ENCODE measurements around the gene DDI2.
A peak's percentile ranks its signal among the peaks of the same experiment; 100 is the strongest.

The DDI2 gene

DNA sequence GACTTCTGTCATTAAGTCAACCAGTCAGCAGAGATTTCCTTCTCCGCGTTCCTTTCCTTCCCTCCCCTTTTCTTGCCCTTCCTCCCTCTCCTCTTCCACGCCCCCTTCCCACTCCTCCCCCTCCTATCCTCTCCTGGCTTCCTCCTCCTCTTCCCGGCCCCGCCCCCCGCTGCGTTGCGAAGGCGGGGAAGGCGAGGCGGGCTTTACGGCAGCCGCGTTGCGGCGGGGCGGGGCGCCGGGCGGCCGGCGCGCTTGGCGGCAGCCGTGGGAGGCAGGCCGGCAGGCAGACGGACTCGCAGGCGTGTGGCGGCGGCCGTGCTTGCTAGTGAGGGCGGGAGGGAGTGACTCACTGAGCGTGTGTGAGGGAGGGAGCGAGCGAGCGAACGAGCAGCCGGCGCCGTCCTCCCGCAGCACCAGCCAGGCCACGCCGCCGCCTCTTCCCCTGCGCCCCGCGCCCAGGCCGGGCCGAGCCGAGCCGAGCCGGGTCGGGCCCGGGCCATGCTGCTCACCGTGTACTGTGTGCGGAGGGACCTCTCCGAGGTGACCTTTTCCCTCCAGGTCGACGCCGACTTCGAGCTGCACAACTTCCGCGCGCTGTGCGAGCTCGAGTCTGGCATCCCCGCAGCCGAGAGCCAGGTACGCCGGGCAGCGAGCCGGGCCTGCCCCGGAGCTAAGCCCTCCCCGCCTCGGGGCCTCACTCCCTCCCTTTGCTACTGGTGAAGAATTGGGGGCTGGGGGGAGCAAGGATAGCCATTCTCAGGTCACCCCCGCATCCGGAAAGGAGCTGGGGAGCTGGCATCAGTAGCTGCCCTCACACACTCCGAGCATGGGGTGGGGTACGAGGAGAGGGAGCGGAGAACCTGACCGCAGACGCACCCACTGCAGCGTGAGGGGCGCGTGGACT, at the start of gene DDI2:
DDI2 (plus strand) TSS at position 286 of the 904 bp plus-strand sequence; CDS start at position 499, 213 bp downstream.
- H3K36me3 ChIP-seq (ENCODE audit: control insufficient read depth in 5 of 5, insufficient read depth in 5 of 5, low read length in 5 of 5): no peaks in the 10 kb centered on the region
- peaks cover 0 to 3% (median 0%) of the 10 kb centered on the region in 5 donors for H3K27me3 ChIP-seq (ENCODE audit: control insufficient read depth in 5 of 5, insufficient read depth in 4 of 5, low read length in 5 of 5)
- peak within 1 kb of the TSS; percentile 99 for H3K27ac ChIP-seq (ENCODE audit: low read depth, low read length)
- no peaks in the 10 kb centered on the region for H3K9me3 ChIP-seq (ENCODE audit: control insufficient read depth in 5 of 5, low read length in 5 of 5)
- peak within 1 kb of the TSS; percentile 85 to 100 (median 93) for H3K4me3 ChIP-seq (ENCODE audit: low read depth in 1 of 5, low read length in 5 of 5)
- H3K4me1 ChIP-seq (ENCODE audit: control insufficient read depth in 5 of 5, insufficient read depth in 5 of 5, low read length in 5 of 5): peaks cover 2 to 66% (median 59%) of the 10 kb centered on the region in 5 donors
- peak within 1 kb of the TSS; percentile 80 to 99 (median 97) for H3K9ac ChIP-seq (ENCODE audit: low read length in 5 of 5)

DNA sequence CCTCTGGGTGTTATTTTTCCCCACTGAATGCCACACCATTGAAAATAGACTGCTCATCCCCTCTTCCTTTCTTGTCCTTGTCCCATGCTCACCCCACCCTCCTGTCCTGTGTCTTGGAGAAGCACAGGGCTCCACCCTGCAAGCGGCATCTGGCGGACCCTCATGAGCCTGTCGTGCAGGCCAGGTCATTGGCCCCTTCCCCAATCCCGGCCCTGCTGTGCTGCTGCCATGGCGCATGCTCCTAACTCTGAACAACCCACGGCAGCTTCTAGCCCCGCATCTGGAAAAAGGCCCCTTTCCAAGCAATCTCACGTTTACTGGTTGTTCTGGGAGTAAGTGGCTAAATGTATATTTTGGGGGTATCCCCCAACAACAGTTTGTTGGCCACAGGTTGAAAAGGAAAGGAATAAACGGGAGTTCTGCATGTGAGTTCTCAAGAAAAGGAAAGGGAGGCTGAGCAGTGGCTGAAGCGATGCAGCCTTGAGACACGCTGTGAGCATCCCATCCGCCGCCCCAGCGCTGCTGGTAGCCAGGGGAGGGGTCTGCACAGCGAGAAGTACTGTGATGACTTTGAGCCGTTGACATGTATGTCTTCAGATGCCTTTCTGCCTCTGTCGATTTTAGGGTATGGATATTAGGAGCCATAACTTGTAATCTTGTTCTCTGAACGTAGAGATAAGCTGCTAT, 48.7 kb upstream of the DDI2 start:
- peaks cover 31 to 70% (median 56%) of the 10 kb centered on the region in 5 donors for H3K36me3 ChIP-seq (ENCODE audit: control insufficient read depth in 5 of 5, insufficient read depth in 5 of 5, low read length in 5 of 5)
- H3K27me3 ChIP-seq (ENCODE audit: control insufficient read depth in 5 of 5, insufficient read depth in 4 of 5, low read length in 5 of 5): no peaks in the 10 kb centered on the region
- H3K4me3 ChIP-seq (ENCODE audit: low read depth in 1 of 5, low read length in 5 of 5): no peak overlapping the region
- H3K4me1 ChIP-seq (ENCODE audit: control insufficient read depth in 5 of 5, insufficient read depth in 5 of 5, low read length in 5 of 5): no peaks in the 10 kb centered on the region
- no peak overlapping the region for H3K9ac ChIP-seq (ENCODE audit: low read length in 5 of 5)
- no peaks in the 10 kb centered on the region for H3K9me3 ChIP-seq (ENCODE audit: control insufficient read depth in 5 of 5, low read length in 5 of 5)
- H3K27ac ChIP-seq (ENCODE audit: low read depth, low read length): no peak overlapping the region

DNA sequence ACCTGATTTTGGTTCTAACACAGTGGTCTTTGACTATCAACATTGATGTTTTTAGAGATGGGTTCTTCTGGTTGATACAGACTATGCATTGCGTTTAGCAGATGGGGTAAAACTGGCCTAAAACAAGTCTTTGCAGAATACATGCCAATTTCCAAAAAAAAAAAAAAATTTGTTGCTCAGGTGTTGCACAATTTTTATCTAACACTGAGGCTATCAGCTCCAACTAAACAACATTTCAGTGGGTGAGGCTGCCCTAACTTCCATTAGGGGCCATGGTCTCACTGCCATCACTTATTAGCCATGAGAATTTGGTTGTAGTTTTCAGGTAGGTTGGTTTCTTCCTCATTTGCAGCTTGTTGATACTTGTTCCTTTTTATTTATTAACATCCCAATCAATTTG, 46.4 kb upstream of the DDI2 start:
- no peak overlapping the region for H3K27ac ChIP-seq (ENCODE audit: low read depth, low read length)
- no peak overlapping the region for H3K4me3 ChIP-seq (ENCODE audit: low read depth in 1 of 5, low read length in 5 of 5)
- H3K9ac ChIP-seq (ENCODE audit: low read length in 5 of 5): no peak overlapping the region
- no peaks in the 10 kb centered on the region for H3K4me1 ChIP-seq (ENCODE audit: control insufficient read depth in 5 of 5, insufficient read depth in 5 of 5, low read length in 5 of 5)
- no peaks in the 10 kb centered on the region for H3K27me3 ChIP-seq (ENCODE audit: control insufficient read depth in 5 of 5, insufficient read depth in 4 of 5, low read length in 5 of 5)
- H3K9me3 ChIP-seq (ENCODE audit: control insufficient read depth in 5 of 5, low read length in 5 of 5): no peaks in the 10 kb centered on the region
- peaks cover 26 to 56% (median 41%) of the 10 kb centered on the region in 5 donors for H3K36me3 ChIP-seq (ENCODE audit: control insufficient read depth in 5 of 5, insufficient read depth in 5 of 5, low read length in 5 of 5)

DNA sequence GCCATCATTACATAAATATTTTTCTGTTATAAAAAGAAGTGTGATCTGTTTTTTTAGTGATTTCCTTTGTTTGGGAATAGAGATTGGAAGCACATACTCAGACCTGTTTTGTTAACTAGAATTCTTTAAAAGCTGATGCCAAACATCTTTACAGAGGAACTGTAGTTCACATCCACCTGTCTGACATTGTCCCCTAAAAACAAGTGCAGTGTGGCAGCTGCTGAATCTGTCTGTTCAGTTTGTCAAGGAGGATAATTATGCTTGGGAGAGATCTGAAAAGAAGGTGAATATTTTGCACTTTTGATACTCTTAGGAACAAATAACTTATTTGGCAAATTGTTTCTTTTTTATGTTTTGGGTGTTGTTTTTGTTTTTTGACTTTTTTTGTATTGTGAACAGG, 46.0 kb upstream of the DDI2 start:
- Histone ChIP-seq H3K9ac (ENCODE audit: low read length in 5 of 5) (no peak overlapping the region), H3K4me3 (ENCODE audit: low read depth in 1 of 5, low read length in 5 of 5) (no peak overlapping the region), H3K4me1 (ENCODE audit: control insufficient read depth in 5 of 5, insufficient read depth in 5 of 5, low read length in 5 of 5) (no peaks in the 10 kb centered on the region), H3K9me3 (ENCODE audit: control insufficient read depth in 5 of 5, low read length in 5 of 5) (no peaks in the 10 kb centered on the region), H3K27me3 (ENCODE audit: control insufficient read depth in 5 of 5, insufficient read depth in 4 of 5, low read length in 5 of 5) (no peaks in the 10 kb centered on the region), H3K36me3 (ENCODE audit: control insufficient read depth in 5 of 5, insufficient read depth in 5 of 5, low read length in 5 of 5) (peaks cover 23 to 52% (median 37%) of the 10 kb centered on the region in 5 donors), H3K27ac (ENCODE audit: low read depth, low read length) (no peak overlapping the region)

DNA sequence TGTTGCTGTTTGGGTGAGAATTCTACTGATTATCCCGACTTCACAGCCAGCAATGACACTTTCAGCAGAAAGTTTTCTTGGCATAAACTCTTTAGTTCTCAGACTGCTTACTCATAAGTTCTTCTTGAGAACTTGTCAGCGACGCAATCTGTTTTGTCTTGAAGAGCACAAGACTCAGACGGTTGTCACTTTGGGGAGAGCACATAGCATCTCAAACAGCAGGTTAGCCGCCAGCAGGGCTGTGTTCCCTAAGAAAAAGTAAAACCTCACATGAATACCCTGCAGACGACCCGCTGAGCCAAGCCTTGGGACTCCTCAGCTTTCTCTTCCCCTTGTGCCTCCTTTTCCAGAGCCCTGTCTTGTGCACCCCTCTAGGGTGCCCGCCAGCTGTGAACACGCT, 43.8 kb upstream of the DDI2 start:
- Histone ChIP-seq H3K9me3 (ENCODE audit: control insufficient read depth in 5 of 5, low read length in 5 of 5) (no peaks in the 10 kb centered on the region), H3K36me3 (ENCODE audit: control insufficient read depth in 5 of 5, insufficient read depth in 5 of 5, low read length in 5 of 5) (peaks cover 10 to 30% (median 14%) of the 10 kb centered on the region in 5 donors), H3K9ac (ENCODE audit: low read length in 5 of 5) (no peak overlapping the region), H3K27me3 (ENCODE audit: control insufficient read depth in 5 of 5, insufficient read depth in 4 of 5, low read length in 5 of 5) (no peaks in the 10 kb centered on the region), H3K27ac (ENCODE audit: low read depth, low read length) (no peak overlapping the region), H3K4me1 (ENCODE audit: control insufficient read depth in 5 of 5, insufficient read depth in 5 of 5, low read length in 5 of 5) (peaks cover 0 to 5% (median 0%) of the 10 kb centered on the region in 5 donors), H3K4me3 (ENCODE audit: low read depth in 1 of 5, low read length in 5 of 5) (no peak overlapping the region)

DNA sequence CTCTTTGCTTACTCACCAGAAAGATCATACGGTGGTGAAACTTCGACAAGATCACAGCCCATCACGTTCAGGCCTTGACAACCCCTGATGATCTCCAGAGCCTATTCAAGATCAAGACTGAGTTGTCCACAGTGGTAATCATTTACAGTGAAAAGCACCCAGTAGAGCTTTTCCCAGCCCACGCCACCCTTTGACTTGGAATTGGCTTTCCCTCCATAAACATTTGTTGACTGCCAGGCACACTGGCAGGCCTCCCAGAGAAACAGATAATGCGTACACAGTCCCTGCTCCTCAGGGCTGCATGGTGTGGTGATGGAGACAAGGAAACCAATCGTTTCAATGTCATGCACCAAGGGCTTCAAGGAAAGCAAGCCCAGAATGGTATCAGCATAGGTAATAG, 42.5 kb upstream of the DDI2 start:
- H3K27ac ChIP-seq (ENCODE audit: low read depth, low read length): no peak overlapping the region
- no peaks in the 10 kb centered on the region for H3K9me3 ChIP-seq (ENCODE audit: control insufficient read depth in 5 of 5, low read length in 5 of 5)
- peaks cover 5 to 18% (median 10%) of the 10 kb centered on the region in 5 donors for H3K36me3 ChIP-seq (ENCODE audit: control insufficient read depth in 5 of 5, insufficient read depth in 5 of 5, low read length in 5 of 5)
- no peak overlapping the region for H3K9ac ChIP-seq (ENCODE audit: low read length in 5 of 5)
- no peaks in the 10 kb centered on the region for H3K27me3 ChIP-seq (ENCODE audit: control insufficient read depth in 5 of 5, insufficient read depth in 4 of 5, low read length in 5 of 5)
- H3K4me3 ChIP-seq (ENCODE audit: low read depth in 1 of 5, low read length in 5 of 5): no peak overlapping the region
- H3K4me1 ChIP-seq (ENCODE audit: control insufficient read depth in 5 of 5, insufficient read depth in 5 of 5, low read length in 5 of 5): peaks cover 0 to 13% (median 0%) of the 10 kb centered on the region in 5 donors

DNA sequence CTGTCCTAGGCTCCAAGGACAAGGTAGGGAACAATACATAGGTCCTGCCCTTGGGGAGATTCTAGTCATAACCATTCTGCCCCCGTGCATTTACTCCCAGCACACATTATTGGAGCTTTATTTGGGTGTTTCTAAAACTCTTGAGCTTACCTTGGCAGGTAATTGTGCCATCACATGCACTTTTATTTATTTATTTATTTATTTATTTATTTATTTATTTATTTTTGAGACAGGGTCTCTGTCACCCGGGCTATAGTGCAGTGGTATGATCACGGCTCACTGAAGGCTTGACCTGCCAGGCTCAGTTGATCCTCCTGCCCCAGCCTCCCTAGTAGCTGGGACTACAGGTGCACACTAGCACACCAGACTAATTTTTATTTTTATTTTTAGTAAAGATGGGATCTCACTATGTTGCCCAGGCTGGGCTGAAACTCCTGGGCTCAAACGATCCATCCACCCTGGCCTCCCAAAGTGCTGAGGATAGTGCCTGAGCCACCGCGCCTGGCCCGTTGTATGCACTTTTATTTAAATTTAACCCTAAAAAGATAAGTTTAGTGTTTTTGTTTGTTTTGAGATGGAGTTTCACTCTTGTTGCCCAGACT, 41.6 kb upstream of the DDI2 start:
- Histone ChIP-seq H3K9ac (ENCODE audit: low read length in 5 of 5) (no peak overlapping the region), H3K9me3 (ENCODE audit: control insufficient read depth in 5 of 5, low read length in 5 of 5) (no peaks in the 10 kb centered on the region), H3K4me3 (ENCODE audit: low read depth in 1 of 5, low read length in 5 of 5) (no peak overlapping the region), H3K27me3 (ENCODE audit: control insufficient read depth in 5 of 5, insufficient read depth in 4 of 5, low read length in 5 of 5) (no peaks in the 10 kb centered on the region), H3K27ac (ENCODE audit: low read depth, low read length) (no peak overlapping the region), H3K4me1 (ENCODE audit: control insufficient read depth in 5 of 5, insufficient read depth in 5 of 5, low read length in 5 of 5) (peaks cover 0 to 13% (median 0%) of the 10 kb centered on the region in 5 donors), H3K36me3 (ENCODE audit: control insufficient read depth in 5 of 5, insufficient read depth in 5 of 5, low read length in 5 of 5) (peaks cover 5 to 12% (median 7%) of the 10 kb centered on the region in 5 donors)

DNA sequence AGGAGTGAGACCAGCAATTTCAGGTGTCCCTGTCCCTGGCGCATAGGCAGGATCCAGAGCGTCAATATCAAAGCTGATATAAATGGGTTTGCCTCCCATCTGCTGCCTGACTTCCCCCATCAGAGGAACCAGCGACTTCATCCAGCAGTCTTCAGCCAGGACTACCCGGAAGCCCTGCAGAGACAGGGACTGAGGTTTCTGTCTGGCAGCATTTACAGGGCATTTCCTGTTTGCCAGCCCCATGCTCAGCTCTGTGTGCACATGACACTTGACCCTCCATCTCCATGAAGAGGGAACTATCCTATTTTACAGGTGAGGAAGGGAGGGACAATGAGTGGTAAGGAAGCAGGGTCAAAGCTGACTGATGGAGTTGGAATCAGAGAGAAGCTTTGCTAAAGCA, 39.6 kb upstream of the DDI2 start:
- H3K36me3 ChIP-seq (ENCODE audit: control insufficient read depth in 5 of 5, insufficient read depth in 5 of 5, low read length in 5 of 5): peaks cover 0 to 8% (median 5%) of the 10 kb centered on the region in 5 donors
- H3K27ac ChIP-seq (ENCODE audit: low read depth, low read length): no peak overlapping the region
- no peak overlapping the region for H3K4me3 ChIP-seq (ENCODE audit: low read depth in 1 of 5, low read length in 5 of 5)
- no peaks in the 10 kb centered on the region for H3K27me3 ChIP-seq (ENCODE audit: control insufficient read depth in 5 of 5, insufficient read depth in 4 of 5, low read length in 5 of 5)
- H3K4me1 ChIP-seq (ENCODE audit: control insufficient read depth in 5 of 5, insufficient read depth in 5 of 5, low read length in 5 of 5): peaks cover 0 to 13% (median 0%) of the 10 kb centered on the region in 5 donors
- no peaks in the 10 kb centered on the region for H3K9me3 ChIP-seq (ENCODE audit: control insufficient read depth in 5 of 5, low read length in 5 of 5)
- H3K9ac ChIP-seq (ENCODE audit: low read length in 5 of 5): peak overlapping the region in 1 of 5 donors; percentile 14

DNA sequence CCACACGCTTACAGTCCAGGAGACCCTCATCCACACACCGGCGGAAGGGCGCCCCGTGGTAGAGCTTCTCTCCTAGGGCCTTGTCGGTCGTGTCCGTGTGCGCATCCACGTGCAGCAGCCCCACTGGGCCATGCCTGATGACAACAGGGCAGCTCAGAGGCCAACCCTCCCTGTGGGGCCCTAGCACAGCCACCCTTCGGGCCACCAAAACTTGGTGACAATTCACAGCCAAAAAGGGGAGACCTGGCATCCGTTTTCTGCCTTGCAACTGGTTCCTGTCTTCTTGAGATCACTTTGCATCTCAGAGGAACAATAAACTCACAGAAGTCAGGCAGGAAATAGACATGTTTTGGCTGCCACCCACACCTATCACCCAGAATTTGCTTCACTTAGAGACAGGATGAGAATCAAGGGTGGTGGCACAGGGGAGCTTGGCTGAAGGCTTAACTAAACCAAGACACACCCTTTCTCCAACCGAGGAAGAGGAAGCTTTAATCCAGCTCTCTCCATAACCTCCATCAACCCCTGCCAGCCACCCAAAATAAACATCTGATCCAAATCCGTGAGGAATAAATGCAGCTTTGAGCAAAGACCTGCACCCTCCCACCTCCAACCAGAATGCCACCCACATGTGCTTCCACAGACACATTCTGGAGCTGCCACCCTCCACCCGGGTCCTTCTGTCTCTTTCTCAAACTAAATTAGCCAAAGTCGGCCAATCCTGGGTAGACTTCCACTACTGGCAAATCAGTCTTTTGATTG, 38.2 kb upstream of the DDI2 start:
- no peak overlapping the region for H3K4me3 ChIP-seq (ENCODE audit: low read depth in 1 of 5, low read length in 5 of 5)
- H3K27ac ChIP-seq (ENCODE audit: low read depth, low read length): no peak overlapping the region
- peaks cover 0 to 3% (median 2%) of the 10 kb centered on the region in 5 donors for H3K27me3 ChIP-seq (ENCODE audit: control insufficient read depth in 5 of 5, insufficient read depth in 4 of 5, low read length in 5 of 5)
- peaks cover 0 to 8% (median 5%) of the 10 kb centered on the region in 5 donors for H3K36me3 ChIP-seq (ENCODE audit: control insufficient read depth in 5 of 5, insufficient read depth in 5 of 5, low read length in 5 of 5)
- H3K9ac ChIP-seq (ENCODE audit: low read length in 5 of 5): peak overlapping the region in 1 of 5 donors; percentile 20
- peaks cover 0 to 13% (median 0%) of the 10 kb centered on the region in 5 donors for H3K4me1 ChIP-seq (ENCODE audit: control insufficient read depth in 5 of 5, insufficient read depth in 5 of 5, low read length in 5 of 5)
- no peaks in the 10 kb centered on the region for H3K9me3 ChIP-seq (ENCODE audit: control insufficient read depth in 5 of 5, low read length in 5 of 5)

Data from subcutaneous abdominal adipose tissue (tissue), 5 donors.